HCEC 1CT (cell line): ENCODE data around the gene MCM9.
"Not testable (repeated sequence)": the region's sequence is repeated elsewhere in the genome, so short reads cannot be mapped to it uniquely, and the experiment has no call there.

Experiments used
- DNase-seq: peaks from one replicate; pipeline ENCODE4 v3.0.0-alpha.2; 2017

Gene MCM9

DNA sequence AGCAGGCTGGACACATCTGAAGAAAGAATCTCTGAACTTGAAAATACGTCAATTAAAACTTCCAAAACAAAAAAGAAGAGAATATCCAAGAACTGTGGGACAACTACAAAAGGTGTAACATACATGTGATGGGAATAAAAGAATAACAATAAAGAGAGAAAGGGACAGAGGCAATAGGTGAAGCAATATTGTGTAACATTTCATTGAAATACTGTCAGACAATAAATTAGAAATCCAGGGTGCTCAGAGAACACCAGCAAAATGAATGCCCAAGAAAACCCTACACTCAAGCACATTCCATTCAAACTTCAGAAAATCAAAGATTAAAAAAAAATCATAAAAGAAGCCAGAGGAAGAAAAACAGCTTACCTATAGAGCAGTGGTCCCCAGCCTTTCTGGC is 74.6 kb downstream of the MCM9 start:
- no peak for DNase-seq

DNA sequence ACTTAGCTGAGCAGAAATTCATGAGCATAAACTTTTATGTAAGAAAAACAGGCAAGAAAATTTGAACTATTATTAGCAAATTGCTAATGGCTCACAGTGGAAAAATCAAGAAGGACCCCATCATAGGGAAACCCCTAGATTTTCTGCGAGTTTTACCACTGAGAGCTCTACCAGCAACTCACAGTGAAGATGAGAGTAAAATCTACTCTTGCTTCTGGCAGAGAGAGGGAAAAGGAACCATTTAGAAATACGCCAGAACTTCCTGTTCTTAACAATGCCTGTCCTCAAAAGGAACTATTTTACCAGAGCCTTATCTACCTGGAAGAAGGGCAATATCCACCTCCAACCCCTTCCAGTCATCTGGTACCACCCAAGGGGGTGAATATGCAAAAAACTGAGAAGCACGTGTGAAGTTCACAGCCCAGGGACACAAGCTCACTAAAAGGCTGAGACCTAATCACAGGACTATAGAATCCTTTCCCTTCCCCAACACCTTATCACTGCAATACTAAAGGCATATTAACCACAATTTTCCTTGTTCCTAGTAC is 75.4 kb downstream of the MCM9 start:
- DNase-seq = no peak

DNA sequence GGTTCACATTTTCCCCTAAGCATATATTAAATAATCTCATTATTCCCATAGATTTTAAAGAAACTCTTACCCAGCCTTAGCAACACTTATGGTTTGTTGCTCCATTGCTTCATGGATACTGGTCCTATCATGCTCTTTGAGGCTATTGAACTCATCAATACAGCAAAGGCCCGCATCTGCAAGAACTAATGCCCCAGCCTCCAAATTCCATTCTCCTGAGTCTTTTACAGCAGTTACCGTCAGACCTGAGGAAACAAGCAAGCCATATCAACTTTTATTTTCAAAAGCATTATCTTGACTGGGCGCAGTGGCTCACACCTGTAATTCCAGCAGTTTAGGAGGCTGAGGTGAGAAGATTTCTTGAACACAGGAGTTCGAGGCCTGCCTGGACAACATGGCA is 78.7 kb downstream of the MCM9 start:
- DNase-seq = no peak

DNA sequence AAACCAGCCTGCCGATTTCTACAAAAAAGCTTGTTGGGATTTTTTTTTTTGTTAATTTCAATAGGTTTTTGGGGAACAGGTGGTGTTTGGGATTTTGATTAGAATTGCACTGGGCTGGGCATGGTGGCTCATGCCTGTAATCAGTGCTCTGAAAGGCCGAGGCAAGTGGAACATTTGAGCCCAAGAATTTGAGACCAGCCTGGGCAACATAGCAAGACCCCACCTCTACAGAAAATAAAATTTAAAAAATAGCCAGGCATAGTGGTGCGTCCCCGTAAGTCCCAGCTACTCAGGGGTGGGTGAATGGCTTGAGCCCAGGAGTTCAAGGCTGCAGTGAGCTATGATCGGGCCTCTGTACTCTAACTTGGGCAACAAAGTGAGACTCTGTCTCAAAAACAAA is 81.6 kb downstream of the MCM9 start:
- DNase-seq = no peak

DNA sequence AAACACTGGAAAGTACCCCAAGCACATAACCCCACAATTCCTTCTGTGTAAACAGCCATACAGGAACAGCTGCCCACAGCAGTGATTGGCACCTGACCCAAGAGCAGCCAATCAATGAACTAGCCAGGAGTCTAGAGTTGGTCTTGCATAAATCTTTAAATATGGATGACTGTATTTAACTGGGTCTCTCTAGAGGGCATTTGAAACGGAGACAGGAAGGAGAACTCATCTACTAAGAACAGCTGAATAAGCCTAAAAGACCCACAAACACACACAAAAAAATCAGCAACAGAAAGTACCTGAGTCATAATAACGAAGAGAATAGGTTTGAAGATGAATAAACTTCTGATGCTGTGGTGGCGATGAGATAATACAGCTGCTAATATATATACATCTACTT is 90.0 kb downstream of the MCM9 start:
- no peak for DNase-seq

DNA sequence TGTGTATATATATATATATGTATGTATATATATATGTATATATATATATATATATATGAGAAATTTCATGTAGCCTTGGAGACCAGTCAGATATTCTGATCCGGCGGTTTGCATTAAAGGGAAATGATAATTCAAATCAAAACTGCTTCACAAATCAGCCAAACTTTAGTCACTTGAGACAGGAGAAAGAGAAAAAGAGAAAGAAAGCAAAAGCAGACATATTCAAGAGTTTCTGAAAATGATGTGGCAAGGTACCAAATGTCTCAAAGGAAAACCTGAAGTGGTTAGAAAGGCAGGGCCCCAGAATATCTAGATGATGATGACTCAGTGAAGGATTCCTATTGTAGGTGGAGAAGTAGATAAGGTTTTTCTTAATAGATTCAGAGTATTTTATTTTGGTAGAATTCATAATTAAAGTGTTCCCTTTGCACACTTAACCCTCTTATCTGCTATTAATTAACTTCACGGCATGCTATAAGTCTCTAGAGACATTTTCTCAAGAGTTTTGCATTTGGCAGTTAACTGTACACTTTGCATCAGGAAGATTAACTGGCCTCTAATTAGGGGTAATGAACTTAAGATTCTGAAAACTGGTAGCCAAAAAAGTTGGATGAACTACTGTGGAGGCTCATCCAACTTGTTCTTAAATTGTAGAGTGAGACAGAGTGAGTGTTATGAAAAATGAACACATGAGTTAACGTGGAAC is 91.1 kb downstream of the MCM9 start:
- DNase-seq = no peak

DNA sequence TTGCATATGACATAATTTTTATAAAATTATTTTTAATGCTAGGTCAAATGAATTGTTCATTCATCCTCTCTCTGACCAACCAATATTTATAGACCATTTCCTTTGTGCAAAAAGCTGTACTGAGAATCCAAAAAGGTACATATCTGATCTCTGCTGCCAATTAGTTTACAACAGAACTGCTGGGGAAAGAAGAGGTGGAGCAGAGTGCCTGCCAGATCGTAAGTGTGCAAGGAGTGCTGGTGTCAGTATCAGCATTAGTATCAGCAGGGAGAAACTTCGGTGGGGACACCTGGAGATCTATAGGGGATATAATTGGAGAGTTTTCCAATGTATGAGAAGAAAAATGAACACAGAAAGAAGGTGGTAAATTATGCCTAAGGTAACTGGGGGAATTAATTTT is 104.3 kb downstream of the MCM9 start:
- no peak for DNase-seq

DNA sequence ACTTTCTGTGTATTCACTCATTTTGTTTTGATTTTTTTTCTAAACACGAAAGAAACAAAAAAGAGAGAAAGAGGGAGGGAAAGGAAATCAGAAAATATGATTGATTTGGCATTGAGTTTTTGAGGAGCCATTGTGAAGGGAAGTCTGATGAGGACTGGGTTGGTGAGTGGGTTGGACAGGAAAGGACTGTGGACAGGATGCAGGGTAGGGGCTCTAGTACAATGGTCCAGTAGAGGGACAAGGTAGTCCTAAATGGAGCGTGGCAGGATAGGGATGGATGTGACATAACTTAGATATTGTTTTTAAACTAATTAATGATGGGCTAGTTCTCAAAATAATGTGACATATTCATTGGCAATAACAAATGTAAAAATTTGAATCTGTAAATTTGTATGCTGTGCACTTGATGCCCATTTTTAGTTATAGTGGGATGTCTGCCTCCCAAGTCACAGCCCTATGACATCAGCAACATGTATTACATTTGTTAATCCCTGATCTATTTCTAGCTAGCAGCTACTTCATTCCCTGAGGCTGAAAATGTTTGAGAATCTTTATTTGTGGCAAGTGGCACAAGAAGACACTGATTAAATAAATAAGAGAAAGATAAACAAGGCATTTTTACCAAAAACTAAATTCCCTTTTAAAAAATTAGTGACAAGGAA is 105.0 kb downstream of the MCM9 start:
- no peak for DNase-seq

DNA sequence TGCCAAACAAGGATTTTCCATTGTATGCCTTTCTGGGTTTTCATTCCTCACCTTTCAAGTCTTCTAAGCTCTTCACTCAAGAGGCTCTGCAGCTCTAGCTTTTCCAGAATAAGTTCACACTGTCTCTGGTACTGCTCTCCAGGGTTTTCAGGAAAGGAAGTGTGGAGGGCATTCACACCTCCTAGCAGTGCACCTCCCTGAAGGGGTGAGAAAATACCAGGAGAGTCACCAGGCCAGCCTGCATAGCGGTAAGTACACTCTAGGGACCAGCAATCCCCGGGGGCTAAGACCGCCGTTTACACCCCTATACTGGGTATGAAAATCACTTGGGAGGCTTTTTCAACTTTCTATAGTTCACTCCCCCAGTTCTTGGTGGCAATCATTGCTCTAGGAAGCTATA is 108.9 kb downstream of the MCM9 start:
- DNase-seq = no peak

DNA sequence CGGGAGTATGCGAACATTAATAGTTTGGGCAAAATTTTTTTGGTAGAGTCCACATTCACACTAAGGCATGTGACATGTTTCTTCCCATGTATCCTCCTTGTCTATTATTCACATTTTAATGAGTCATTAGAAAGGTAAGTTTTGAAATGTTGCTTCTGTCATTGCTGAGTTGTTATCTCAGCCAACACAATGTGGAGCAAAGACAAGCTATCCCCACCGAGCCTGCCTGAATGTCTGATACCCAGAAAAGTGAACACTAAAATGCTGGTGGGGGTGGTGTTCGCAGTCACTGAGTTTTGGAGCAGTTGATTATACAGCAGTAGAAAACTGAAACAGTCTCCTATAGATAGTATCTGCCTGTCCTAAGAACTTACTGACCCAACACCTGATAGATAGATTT is 109.3 kb downstream of the MCM9 start:
- DNase-seq = no peak

DNA sequence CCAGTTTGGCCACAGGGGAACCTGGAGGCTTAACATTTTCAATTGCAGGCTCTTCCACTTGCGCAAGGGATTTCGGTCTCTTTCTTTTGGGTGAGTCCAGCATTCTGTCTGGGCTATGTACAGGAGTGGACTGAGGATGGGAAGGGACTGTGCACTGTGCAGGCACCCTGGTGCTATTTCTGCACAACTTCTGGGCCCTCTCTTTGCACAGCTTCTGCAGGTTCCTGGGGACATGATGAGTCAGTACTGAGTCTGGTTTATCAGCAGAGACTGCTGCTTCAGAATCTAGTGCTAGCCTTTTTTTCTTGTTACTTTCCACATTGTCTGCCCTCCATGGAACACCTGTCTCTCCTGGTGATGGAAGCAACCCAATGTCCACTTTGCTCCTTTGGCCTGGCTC is 119.5 kb downstream of the MCM9 start:
- DNase-seq = peak; percentile 4

DNA sequence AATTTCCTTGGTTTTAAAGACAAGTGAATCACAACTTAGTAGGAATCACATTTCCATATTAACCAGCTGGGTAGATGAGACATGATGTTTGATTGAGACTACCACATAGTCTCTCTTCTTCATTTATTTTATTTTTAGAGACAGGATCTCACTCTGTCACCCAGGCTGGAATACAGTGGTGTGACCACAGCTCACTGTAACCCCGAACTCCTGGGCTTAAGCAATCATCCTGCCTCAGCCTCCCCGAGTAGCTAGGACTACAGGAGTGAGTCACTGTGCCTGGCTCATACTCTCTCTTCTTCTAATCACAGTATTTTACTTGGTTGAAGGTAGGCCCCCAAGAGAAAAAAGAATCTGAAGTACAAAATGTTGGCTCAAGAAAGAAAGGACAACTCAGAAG is 121.2 kb downstream of the MCM9 start:
- peak; percentile 53 for DNase-seq

DNA sequence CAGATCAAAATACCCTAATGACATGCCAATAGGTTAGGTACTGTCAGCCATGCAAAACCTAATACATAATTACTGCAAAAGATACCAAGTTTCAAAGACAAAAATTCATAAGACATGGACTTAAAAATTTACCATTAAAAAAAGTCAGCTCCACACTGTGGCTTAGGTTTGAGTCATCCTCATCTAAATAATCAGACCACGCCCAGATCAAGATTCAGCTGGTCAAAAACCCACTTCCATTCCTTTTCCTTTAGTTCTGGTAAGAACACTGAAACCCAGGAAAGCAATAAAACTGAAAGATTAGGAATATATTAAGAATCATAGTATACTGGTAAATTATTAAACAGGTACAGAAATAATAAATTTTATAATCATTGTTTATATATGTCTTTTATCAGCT is 122.0 kb downstream of the MCM9 start:
- peak; percentile 57 for DNase-seq

DNA sequence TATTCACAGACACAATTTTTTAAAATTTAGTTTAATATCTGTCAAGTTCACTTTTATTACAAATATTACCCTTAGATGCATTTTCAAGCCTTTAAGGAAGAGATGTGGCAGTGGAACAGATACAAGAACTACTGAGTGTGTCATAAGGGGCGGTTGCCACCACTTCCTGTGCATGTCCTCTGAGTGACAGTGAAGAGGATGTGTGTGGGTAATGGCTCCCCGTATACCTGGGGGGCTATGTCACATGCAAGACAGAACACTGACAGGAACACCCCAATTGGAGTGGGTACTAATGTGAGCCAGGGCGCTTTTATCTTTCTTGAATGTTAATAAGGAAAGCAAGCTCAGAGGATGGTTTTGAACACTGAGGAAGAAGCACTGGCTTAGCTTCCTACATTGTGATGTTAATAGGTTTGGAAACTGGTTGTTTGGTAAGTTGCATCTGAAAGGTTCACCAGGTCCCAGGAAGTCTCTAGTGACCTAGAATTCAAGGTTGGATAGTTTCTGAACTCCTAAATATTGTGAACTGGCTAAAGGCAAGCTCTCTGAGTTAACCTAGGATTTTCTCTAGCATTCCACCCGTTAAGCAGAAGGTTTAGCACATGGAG is 124.4 kb downstream of the MCM9 start:
- DNase-seq = no peak

DNA sequence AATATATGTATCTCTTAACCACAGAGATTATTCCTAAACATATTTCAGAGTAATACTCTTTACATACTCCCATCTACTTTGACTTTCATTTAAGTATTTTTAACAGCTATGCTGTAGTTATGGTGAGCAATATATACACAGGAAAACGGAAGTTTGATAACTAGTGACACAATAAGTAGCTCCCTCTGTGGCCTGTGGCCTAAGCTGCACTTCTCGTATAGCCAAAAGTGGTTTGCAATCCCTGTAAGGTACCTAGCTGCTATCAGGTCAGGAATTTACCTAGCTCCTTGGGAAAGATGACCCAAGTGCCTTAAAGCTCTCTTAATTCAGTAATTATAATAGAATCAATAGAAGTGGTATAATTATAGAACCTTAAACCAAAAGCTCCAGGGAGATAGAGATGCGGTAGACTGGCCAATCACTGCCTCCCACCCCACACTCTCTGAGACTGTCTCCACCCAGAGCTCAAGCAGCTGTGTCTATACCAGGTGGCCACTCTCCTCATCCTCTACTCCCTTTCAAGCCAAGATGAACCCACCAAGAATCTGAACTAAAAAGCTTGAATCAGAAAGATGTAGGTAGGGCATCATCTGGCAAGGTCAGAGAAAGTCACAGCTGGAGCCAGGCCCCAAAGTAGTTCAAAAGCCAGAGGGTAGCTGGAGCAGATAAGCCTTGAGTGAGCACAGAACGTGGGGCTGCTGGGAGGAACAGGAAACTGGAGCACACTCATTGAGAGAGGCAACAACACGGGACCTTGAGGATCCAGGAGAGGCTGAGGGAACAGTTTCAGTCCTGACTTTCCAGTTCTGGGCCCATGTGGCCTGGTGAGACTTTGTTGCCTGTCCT is 125.9 kb downstream of the MCM9 start:
- no peak for DNase-seq

DNA sequence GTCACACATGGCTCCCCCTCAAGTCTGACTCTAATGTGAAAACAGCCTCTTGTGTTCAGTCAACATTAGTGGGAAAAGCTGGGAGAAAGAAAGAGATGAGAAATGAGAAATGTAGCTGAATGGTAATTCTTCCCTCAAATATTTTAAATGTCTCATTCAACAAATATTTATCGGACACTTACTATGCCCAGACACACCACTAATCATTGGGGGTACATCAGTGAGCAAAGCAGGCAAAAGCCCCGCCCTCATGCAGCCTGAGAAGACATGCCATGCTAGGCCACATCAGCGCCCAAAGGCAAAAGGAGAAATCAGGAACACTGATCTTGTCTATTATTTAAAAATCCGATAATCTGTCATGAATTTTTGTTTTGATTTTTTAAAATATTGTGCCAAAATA is 130.9 kb downstream of the MCM9 start:
- DNase-seq = no peak

DNA sequence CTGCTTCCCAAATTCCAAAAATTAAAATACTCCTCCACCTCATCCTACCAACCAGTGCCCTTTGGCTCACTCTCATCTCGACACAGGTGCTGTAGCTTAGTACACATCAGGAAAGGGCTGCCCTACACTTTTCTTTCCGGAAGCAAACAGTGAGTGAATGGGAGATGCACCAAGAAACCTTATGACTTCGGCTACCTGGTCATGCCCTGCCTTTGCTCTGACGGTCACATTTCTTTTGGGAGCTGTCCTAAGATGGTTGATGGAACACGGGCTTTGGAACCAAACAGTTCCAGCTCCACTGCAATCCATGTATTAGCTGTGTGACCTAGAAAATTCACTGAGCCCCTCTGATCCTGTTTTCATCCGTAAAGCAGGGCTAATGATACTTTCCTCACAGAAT is 133.7 kb downstream of the MCM9 start:
- no peak for DNase-seq

DNA sequence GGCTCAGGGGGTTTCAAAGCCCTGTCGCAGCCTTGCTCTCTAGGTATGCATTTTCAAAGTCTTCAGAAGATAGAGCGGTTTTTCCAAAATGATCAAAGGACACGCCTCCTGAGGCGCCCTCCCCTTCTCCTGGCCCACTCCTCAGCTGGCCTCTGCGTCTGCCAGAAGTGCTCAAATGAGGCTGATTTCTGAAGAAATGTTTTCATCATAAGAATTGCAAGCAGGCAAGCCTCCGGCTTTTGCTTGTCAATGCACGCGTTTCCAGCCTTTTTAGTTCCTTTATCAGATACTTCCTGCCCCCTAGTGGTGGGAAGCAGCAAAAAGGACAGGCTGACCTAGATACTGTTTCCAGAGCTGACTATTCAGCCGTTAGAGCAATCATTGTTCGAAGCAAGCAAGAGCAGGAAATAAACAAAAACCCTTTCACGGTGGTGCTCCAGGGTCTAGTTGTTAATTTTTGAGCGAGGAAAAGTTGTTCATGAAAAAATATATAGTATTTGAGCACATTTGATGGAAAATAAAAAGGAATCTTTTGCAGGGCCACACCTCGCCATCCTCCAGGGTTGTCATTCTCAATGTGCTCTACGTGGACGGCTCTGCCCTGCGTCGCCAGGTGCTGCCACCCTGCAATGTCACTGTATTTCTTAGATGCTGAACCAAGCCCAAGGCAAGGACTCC is 134.4 kb downstream of the MCM9 start:
- peak; percentile 79 for DNase-seq

DNA sequence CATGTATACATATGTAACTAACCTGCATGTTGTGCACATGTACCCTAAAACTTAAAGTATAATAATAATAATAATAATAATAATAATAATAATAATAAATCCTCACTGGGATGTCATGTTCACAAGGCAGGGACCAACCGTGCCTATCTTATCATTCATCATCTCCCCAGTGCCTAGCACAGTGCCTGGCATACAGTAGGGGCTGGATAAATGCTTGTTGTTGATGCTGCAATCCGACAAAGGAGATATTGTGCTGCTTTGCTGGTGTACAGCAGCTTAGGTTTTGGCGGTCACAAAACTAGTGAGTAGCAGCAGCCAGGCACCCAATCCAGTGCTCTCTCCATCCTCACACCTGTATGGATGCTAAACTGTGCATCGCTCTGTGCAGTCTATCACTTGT is 135.1 kb downstream of the MCM9 start:
- no peak for DNase-seq

DNA sequence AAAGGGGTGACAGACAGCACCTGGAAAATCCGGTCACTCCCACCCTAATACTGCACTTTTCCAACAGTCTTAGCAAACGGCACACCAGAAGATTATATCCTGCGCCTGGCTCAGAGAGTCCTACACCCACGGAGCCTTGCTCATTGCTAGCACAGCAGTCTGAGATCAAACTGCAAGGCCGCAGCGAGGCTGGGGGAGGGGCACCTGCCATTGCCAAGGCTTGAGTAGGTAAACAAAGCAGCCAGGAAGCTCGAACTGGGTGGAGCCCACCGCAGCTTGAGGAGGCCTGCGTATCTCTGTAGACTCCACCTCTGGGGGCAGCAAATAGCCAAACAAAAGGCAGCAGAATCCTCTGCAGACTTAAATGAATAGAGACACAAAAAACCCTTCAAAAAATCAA is 138.4 kb downstream of the MCM9 start:
- DNase-seq = not testable (repeated sequence)

DNA sequence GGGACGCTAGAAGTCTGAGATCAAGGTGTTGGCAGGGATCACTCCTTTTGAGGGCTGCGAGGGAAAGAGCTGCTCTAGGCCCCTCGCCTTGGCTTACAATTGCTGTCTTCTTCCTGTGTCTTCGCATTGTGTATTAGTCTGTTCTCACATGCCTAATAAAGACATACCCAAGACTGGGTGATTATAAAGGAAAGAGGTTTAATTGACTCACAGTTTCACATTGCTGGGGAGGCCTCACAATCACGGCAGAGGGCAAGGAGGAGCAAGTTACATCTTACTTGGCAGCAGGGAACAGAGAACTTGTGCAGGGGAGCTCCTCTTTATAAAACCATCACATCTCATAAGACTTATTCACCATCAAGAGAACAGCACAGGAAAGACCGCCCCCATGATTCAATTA is 143.5 kb downstream of the MCM9 start:
- no peak for DNase-seq

DNA sequence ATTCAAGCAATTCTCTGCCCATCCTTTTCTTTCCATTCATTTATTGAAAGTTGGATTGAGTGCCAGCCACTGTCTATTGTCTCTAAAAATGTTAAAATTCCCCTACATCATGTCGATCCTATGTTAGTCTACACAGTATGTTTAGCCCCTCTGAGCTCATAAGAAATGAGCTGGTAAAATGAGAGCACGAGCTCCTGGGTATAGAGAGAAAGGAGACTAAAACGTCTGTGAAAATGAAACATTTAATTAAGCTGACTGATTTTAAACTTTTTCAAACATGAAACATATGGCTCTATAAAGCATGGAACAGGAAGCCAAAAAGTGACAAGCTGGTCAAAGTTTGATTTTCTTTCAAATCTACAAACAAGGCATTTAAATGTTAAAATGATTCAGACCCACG is 145.0 kb downstream of the MCM9 start:
- no peak for DNase-seq

DNA sequence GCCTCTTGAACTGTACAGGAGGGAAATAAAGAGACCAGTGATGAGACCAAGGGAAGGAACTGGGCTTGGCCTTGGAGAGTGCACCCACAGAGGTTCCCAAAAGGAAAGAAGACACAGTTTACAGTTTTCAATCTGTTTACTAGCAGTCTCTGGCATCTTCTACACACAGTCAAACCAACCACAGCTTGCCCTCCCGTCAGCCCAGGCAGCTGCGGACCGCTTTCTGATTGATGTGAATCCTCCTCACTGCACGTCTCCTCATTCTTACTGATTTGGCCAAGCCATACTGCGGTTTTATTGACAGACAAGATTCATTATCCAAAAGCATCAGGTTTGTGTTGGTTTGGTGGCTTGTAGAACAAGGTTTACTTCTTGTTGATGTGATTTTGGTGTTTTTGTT is 145.5 kb downstream of the MCM9 start:
- DNase-seq = no peak
